Fibroblast of mammary gland (primary cell): Measurements from ENCODE around the gene CERK.
"Not testable (repeated sequence)": the region's sequence is repeated elsewhere in the genome, so short reads cannot be mapped to it uniquely, and the experiment has no call there.

ENCODE experiments used
- DNase-seq: peaks from one replicate; pipeline ENCODE4 v3.0.0-alpha.2; 2010; ENCODE audit warnings: low read depth
- H3K4me3 ChIP-seq: 2 replicates; pipeline ENCODE4 v1.5.1; 2011; ENCODE audit warnings: low read depth, mild to moderate bottlenecking, low read length, moderate library complexity; ENCODE audit not compliant: control insufficient read depth
- CTCF ChIP-seq: conservative IDR thresholded peaks from 2 replicates; pipeline ENCODE4 v1.5.1; 2011; ENCODE audit warnings: low read depth, low read length, inconsistent platforms; ENCODE audit not compliant: control insufficient read depth, insufficient read depth

Gene CERK

GRCh38 chr22:46737105-46737975, 712 bp downstream of the CERK start:
- DNase-seq, result peak; percentile 46

DNA sequence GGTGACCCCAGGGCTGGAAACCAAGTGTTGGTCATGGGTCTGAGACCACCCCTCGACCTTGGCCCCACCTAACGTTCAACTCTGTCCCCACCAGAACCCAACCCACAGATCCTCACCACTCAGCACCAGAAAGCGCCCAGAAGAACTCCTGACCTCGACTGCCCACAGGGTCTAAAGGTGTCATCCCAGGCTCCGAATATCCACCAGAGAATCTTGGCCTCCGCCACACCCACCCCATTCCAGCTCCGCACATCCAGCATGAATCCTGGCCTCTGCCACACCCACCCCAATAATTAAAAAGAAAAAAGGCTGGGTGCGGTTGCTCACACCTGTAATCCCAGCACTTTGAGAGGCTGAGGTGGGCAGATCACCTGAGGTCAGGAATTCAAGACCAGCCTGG, 1.3 kb downstream of the CERK start:
- H3K4me3 ChIP-seq, result peak overlapping the region; percentile 66
- no peak for DNase-seq
- no peak for TF ChIP-seq CTCF

More at GRCh38 chr22:46737105-46737975, 712 bp downstream of the CERK start:
- no peak for TF ChIP-seq CTCF
- H3K4me3 ChIP-seq, result peak overlapping the region; percentile 66

- no peak for DNase-seq
- TF ChIP-seq CTCF, result no peak
- no peak overlapping the region for H3K4me3 ChIP-seq
These were observed 2.1 kb downstream of the CERK start for GRCh38 chr22:46735747-46736608.

DNA sequence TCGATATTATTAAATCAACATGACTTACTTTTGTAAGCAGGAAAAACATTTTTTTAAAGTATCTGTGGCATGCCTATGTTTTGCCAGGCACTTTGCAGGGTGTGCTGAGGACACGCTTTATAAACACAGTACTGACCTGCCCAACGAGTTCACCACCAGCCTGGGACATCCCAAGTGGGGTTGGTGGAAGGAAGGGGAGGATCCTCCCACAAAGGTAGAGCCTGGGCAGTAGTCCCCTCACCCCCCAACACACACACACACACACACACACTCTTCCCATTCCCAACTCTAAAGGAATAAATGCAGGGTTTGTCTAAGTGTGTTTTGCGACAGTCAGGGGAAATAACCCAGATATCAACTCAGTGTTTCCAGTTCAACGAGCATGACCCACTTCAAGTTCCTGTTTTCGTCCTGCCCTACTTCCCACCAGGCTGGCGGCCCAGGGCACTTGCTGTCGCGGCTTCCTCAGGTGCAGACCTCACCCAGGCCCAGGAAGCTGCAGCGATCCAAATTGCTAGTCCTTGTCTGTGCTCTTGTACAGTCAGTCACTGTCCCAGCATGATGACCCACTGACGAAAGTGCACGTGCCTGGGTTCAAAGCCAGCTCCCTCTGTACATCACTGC, 3.1 kb downstream of the CERK start:
- no peak for TF ChIP-seq CTCF
- no peak for DNase-seq

GRCh38 chr22:46734213-46734722, 3.8 kb downstream of the CERK start:
- not testable (repeated sequence) for H3K4me3 ChIP-seq, DNase-seq

More for the DNA sequence above, 3.1 kb downstream of the CERK start:
- H3K4me3 ChIP-seq, result no peak overlapping the region

- DNase-seq, result no peak
- no peak overlapping the region for H3K4me3 ChIP-seq
- TF ChIP-seq CTCF, result no peak
These were observed 5.5 kb downstream of the CERK start for GRCh38 chr22:46732513-46732912.
